T-cell (primary cell): ENCODE results near the gene ZNF768. TPM values are rescaled to one million over a fixed set of nuclear protein-coding genes. Genes with fewer than 3 reads are reported as not detected.

Source experiments
- ATAC-seq, 4 experiments: fragments of 200-7000 bp in 3 of 4; fragments of 150-1000 bp in 1 of 4; cut with Tn5 transposase; replicated peaks in 1 of 4; 1 replicate in 3 of 4; 2 replicates in 1 of 4; pipeline ENCODE4 v1.10.0; 2021; ENCODE audit warnings: moderate library complexity in 3 of 4, mild to moderate bottlenecking in 2 of 4, moderate number of reproducible peaks in 1 of 4
- CTCF ChIA-PET, 2 donors: fragments of 300-600 bp; sonication (Branson Sonifier 250); formaldehyde crosslinking; loops; one replicate each; lab custom pipeline; 2022; ENCODE audit warnings: antibody characterized with exemption in 2 of 2; lab: Charles Lee
- POLR2A ChIA-PET, 2 donors: fragments of 300-600 bp; sonication (Branson Sonifier 250); formaldehyde crosslinking; loops; one replicate each; lab custom pipeline; 2022; ENCODE audit warnings: antibody characterized with exemption in 2 of 2; lab: Charles Lee
- DNase-seq, 35 experiments: peaks; one replicate each; pipeline versions ENCODE4 v3.0.0 to v3.0.0-alpha.2; 2013 to 2023
- H3K27ac ChIP-seq: one replicate; pipeline ENCODE4 v1.5.1; 2013; ENCODE audit warnings: low read length
- H3K27me3 ChIP-seq, 2 experiments: replicated peaks in 1 of 2; 1 replicate in 1 of 2; 2 replicates in 1 of 2; pipeline versions ENCODE4 v1.6.1 to v1.7.0; 2013; ENCODE audit warnings: low read length in 1 of 2, mixed read lengths in 1 of 2; ENCODE audit not compliant: control insufficient read depth in 2 of 2, insufficient read depth in 2 of 2; ENCODE audit errors: extremely low read depth in 1 of 2
- H3K36me3 ChIP-seq, 2 donors: 1 replicate in 1 of 2; 2 replicates in 1 of 2; pipeline versions ENCODE4 v1.6.1 to v1.7.0; 2013; ENCODE audit warnings: low read length in 1 of 2; ENCODE audit not compliant: control insufficient read depth in 2 of 2, insufficient read depth in 1 of 2; ENCODE audit errors: extremely low read depth in 1 of 2
- H3K4me1 ChIP-seq, 2 experiments: 1 replicate in 1 of 2; 2 replicates in 1 of 2; pipeline versions ENCODE4 v1.6.1 to v1.7.0; 2013; ENCODE audit warnings: low read length in 2 of 2, mixed read lengths in 1 of 2; ENCODE audit not compliant: insufficient read depth in 2 of 2, control insufficient read depth in 1 of 2; ENCODE audit errors: extremely low read depth in 1 of 2
- H3K4me3 ChIP-seq, 2 donors: 1 replicate in 1 of 2; 2 replicates in 1 of 2; pipeline versions ENCODE4 v1.5.1 to v1.7.0; 2013; ENCODE audit warnings: mild to moderate bottlenecking in 2 of 2, low read length in 1 of 2, moderate library complexity in 1 of 2; ENCODE audit not compliant: control insufficient read depth in 1 of 2; ENCODE audit errors: extremely low read depth in 1 of 2
- H3K9me3 ChIP-seq: 2 replicates; pipeline ENCODE4 v1.7.0; 2013
- H3K27ac Mint-ChIP-seq, 2 donors: one replicate each; pipeline ENCODE4 v1.8.0; 2020 to 2021; ENCODE audit warnings: mild to moderate bottlenecking in 2 of 2, mixed read lengths in 2 of 2
- H3K27me3 Mint-ChIP-seq, 2 donors: one replicate each; pipeline ENCODE4 v1.8.0; 2021 to 2022; ENCODE audit warnings: mixed read lengths in 2 of 2
- H3K36me3 Mint-ChIP-seq: one replicate; pipeline ENCODE4 v1.8.0; 2021; ENCODE audit warnings: mixed read lengths
- H3K4me1 Mint-ChIP-seq, 3 donors: one replicate each; pipeline ENCODE4 v1.8.0; 2020 to 2022; ENCODE audit warnings: mixed read lengths in 3 of 3, mild to moderate bottlenecking in 1 of 3
- H3K4me3 Mint-ChIP-seq, 3 donors: one replicate each; pipeline ENCODE4 v1.8.0; 2020 to 2022; ENCODE audit warnings: mild to moderate bottlenecking in 3 of 3, mixed read lengths in 3 of 3, moderate library complexity in 3 of 3
- H3K9me3 Mint-ChIP-seq, 3 donors: one replicate each; pipeline ENCODE4 v1.8.0; 2020 to 2022; ENCODE audit warnings: mixed read lengths in 3 of 3
- WGBS: methylation state at CpG from one replicate; pipeline ENCODE4 v1.1.5; 2013; ENCODE audit warnings: missing lambda C conversion rate; ENCODE audit not compliant: insufficient coverage; 5-methylcytosine and 5-hydroxymethylcytosine counted together
- total RNA-seq, 35 experiments: library from RNA in 6 of 35; stranded (reverse) in 6 of 35; fragments of 120-200 nt in 1 of 35; gene quantifications; one replicate each; pipeline versions ENCODE4 v1.2.1 to v1.2.4 and lab custom pipeline; 2013 to 2026

Gene ZNF768
- total RNA-seq, 5 donors from 2014 or later (not counting 1 experiment from before 2014, with no cell fraction given): 5.0 to 8.3 (median 7.2) TPM

- ChIA-PET POLR2A (no interaction called here), CTCF (no interaction called here)
- H3K27me3 ChIP-seq: no peaks in the 10 kb centered on the region
- ATAC-seq (no peak), DNase-seq (no peak)
- peaks cover 21 to 73% of the 10 kb centered on the region in 2 experiments for H3K4me1 ChIP-seq
- no peaks in the 10 kb centered on the region for H3K27me3 Mint-ChIP-seq
- peak overlapping the region; percentile 80 for H3K27ac ChIP-seq
- peaks cover 16% of the 10 kb centered on the region for H3K36me3 Mint-ChIP-seq
- H3K4me3 ChIP-seq: no peak overlapping the region
- no peaks in the 10 kb centered on the region for H3K9me3 ChIP-seq
- peak overlapping the region in 1 of 3 donors; percentile 19 for H3K4me3 Mint-ChIP-seq
- peaks cover 55 to 72% (median 55%) of the 10 kb centered on the region in 3 donors for H3K4me1 Mint-ChIP-seq
- H3K27ac Mint-ChIP-seq: peak overlapping the region; percentile 94 to 97
- no CpG with 5 or more reads among the region's 2 CpGs for WGBS
- H3K9me3 Mint-ChIP-seq: no peaks in the 10 kb centered on the region
- H3K36me3 ChIP-seq: peaks cover 3 to 29% of the 10 kb centered on the region in 2 donors
Observed at GRCh38 chr16:30553393-30553899, 27.1 kb upstream of the ZNF768 start.

DNA sequence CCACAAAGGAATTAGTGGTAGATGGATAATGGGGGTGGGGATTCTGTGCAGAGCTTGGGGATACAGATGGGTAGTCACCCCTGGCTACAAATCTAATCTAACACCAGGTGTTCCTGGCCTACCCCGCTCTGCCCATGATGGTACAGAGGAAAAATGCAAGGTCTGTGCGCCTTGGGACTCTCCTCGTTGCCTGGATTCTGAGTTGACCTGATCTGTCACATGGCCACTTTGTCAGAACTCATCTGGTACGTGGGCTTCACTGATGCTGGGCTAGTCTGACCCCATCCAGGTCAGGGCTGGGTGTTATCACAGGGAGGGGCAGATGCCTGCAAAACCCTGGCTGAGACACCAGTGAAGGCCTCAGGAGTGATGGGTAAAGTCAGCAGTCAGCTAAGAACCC lies 26.6 kb upstream of the ZNF768 start:
- H3K4me1 ChIP-seq: peaks cover 21 to 72% of the 10 kb centered on the region in 2 experiments
- no peaks in the 10 kb centered on the region for H3K9me3 ChIP-seq
- H3K36me3 Mint-ChIP-seq: peaks cover 16% of the 10 kb centered on the region
- H3K27ac ChIP-seq: peak overlapping the region; percentile 80
- peak overlapping the region; percentile 94 to 97 for H3K27ac Mint-ChIP-seq
- ChIA-PET CTCF (no interaction called here), POLR2A (interaction anchor here in 1 of 2 donors (0.7 kb wide), 1 partner anchor 42 kb away, joined by 7 read pairs; no protein-coding TSS in a partner anchor)
- DNase-seq: no peak
- 94% methylated on average over 4 of the region's 4 CpGs for WGBS
- no peaks in the 10 kb centered on the region for H3K27me3 Mint-ChIP-seq
- H3K4me1 Mint-ChIP-seq: peaks cover 57 to 73% (median 60%) of the 10 kb centered on the region in 3 donors
- no peaks in the 10 kb centered on the region for H3K27me3 ChIP-seq
- no peaks in the 10 kb centered on the region for H3K9me3 Mint-ChIP-seq
- no peak overlapping the region for H3K4me3 ChIP-seq
- no peak for ATAC-seq
- peak overlapping the region in 1 of 3 donors; percentile 76 for H3K4me3 Mint-ChIP-seq
- H3K36me3 ChIP-seq: peaks cover 3 to 29% of the 10 kb centered on the region in 2 donors

- H3K9me3 Mint-ChIP-seq: no peaks in the 10 kb centered on the region
- POLR2A ChIA-PET: interaction anchor here (0.5 to 1.0 kb wide), 13 partner anchors 16 to 213 kb away, joined by 3 to 10 read pairs (median 5); partner anchors contain the start of genes DCTPP1 (in 1 of the 2), ITGAL (in 1 of the 2), ZNF688 (in 1 of the 2) and ZNF747 (in 1 of the 2)
- H3K4me3 Mint-ChIP-seq: peak overlapping the region; percentile 52 to 76 (median 68)
- peaks cover 21 to 62% of the 10 kb centered on the region in 2 experiments for H3K4me1 ChIP-seq
- 7% methylated on average over 3 of the region's 3 CpGs for whole genome bisulfite sequencing
- peak overlapping the region in 1 of 2 donors; percentile 15 for H3K4me3 ChIP-seq
- H3K4me1 Mint-ChIP-seq: peaks cover 59 to 67% (median 63%) of the 10 kb centered on the region in 3 donors
- peak overlapping the region; percentile 94 to 97 for H3K27ac Mint-ChIP-seq
- no peaks in the 10 kb centered on the region for H3K9me3 ChIP-seq
- H3K36me3 Mint-ChIP-seq: peaks cover 16% of the 10 kb centered on the region
- DNase-seq: peak in 34 of 35 experiments; percentile 28 to 85 (median 58)
- H3K27ac ChIP-seq: peak overlapping the region; percentile 80
- no peaks in the 10 kb centered on the region for H3K27me3 ChIP-seq
- ATAC-seq: peak; percentile 85 to 92 (median 88)
- peaks cover 3 to 29% of the 10 kb centered on the region in 2 donors for H3K36me3 ChIP-seq
- CTCF ChIA-PET: interaction anchor here (0.6 to 1.1 kb wide), 8 partner anchors 17 to 1348 kb away, joined by 3 to 22 read pairs (median 4); partner anchors contain the start of genes DCTPP1 (in 1 of the 2), ZNF48 (in 1 of the 2) and ZNF747 (in 1 of the 2)
- no peaks in the 10 kb centered on the region for H3K27me3 Mint-ChIP-seq
Observed at GRCh38 chr16:30551781-30552180, 25.4 kb upstream of the ZNF768 start.

DNA sequence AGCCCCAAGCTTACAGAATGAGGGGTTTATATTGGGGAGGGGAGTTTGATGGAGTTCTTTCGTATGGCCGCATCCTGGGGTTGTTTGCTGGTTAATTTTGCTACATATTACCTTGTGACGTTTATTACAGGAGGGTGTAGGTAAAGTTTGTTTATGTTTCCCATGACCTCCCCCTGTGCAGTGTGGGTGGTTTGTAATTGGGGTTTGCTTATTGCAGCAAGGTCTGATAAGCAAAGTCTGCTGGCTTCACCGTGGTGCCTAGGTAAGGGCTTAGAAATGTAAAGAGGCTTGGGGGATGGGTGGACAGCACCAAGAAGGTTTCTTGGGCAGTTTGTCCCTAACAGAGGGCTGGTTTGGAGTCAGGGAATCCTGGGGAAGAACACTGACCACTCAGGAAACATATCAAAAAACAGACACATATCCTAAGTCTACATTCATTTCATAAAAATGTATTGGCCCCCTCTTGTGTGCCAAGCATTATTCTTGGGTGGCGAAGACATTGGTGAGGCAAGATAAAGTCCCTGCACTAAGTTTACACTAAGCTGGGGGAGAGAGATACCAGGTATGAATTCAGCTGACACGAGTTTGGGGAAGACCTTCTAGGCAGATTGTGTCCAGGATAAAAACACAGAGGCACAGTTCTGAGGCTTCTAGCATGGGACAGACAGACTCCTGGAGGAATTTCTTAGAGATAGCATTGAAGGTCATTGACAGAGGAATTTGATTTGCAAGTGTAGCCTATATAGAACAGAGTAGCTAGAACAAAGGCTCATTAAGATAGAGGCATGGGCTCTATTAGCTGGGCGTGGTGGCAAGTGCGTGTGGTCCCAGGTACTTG lies 22.3 kb upstream of the ZNF768 start:
- peak overlapping the region; percentile 26 to 75 for H3K27ac Mint-ChIP-seq
- POLR2A ChIA-PET: no interaction called here

DNA sequence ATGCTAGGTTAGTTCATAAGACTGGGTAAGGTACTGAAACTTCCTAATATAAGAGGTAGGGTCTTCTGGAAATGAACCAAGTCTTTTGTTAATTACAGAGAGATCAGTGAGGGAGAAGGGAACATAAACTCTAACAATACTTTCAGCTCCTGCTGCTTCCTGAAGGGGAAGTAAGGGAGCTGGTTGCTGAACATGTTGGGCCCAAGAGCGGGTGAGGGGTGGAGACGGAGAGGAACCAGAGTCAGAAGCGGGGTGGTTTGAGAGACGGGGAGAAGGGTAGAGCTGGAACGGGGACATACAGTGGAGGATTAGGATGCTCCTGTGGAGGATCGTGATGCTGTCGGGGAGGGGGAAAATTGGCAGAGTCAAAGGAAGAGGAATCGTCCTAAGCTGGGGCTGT lies 19.7 kb upstream of the ZNF768 start:
- ATAC-seq: no peak
- Mint-ChIP-seq H3K9me3 (no peaks in the 10 kb centered on the region), H3K27ac (no peak overlapping the region), H3K27me3 (no peaks in the 10 kb centered on the region), H3K36me3 (no peaks in the 10 kb centered on the region), H3K4me1 (peaks cover 20 to 29% (median 22%) of the 10 kb centered on the region in 3 donors), H3K4me3 (no peak overlapping the region)
- Histone ChIP-seq H3K4me1 (peaks cover 2 to 8% of the 10 kb centered on the region in 2 experiments), H3K27ac (no peak overlapping the region), H3K36me3 (no peaks in the 10 kb centered on the region), H3K9me3 (no peaks in the 10 kb centered on the region), H3K27me3 (no peaks in the 10 kb centered on the region), H3K4me3 (no peak overlapping the region)
- CTCF ChIA-PET: no interaction called here
- POLR2A ChIA-PET: no interaction called here
- 92% methylated on average over 7 of the region's 8 CpGs for WGBS
- DNase-seq: no peak

More for the DNA sequence above, 22.3 kb upstream of the ZNF768 start:
- DNase-seq (no peak), ATAC-seq (no peak)
- Mint-ChIP-seq H3K27me3 (no peaks in the 10 kb centered on the region), H3K36me3 (peaks cover 2% of the 10 kb centered on the region), H3K4me3 (no peak overlapping the region), H3K9me3 (no peaks in the 10 kb centered on the region), H3K4me1 (peaks cover 45 to 54% (median 46%) of the 10 kb centered on the region in 3 donors)
- H3K27me3 ChIP-seq: no peaks in the 10 kb centered on the region
- peaks cover 19 to 33% of the 10 kb centered on the region in 2 experiments for H3K4me1 ChIP-seq
- no peak overlapping the region for H3K4me3 ChIP-seq
- peaks cover 0 to 3% of the 10 kb centered on the region in 2 donors for H3K36me3 ChIP-seq
- H3K27ac ChIP-seq: no peak overlapping the region
- H3K9me3 ChIP-seq: no peaks in the 10 kb centered on the region
- CTCF ChIA-PET: no interaction called here
- 78% methylated on average over 4 of the region's 8 CpGs for WGBS

DNA sequence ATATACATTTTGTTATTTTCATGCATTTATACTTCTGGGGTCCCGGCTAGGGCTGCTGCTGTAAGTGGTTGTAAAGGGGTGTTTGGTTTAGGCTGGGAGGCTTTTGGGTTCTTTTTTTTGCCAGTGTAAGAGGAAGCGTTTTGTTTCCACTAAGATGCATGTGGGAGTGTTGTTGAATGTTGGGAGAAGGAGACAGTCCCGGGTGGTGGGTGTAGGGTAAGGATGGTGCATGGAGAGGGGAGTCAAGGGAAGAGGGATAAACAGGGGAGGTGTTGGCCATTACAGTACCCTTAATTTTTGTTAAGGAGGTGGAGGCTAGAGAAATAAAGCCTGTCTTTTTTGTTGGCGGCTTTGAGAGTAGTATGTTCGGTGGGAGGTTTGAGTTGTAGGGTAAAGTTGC lies 16.7 kb upstream of the ZNF768 start:
- H3K9me3 Mint-ChIP-seq: no peaks in the 10 kb centered on the region
- no peak overlapping the region for H3K4me3 ChIP-seq
- no peaks in the 10 kb centered on the region for H3K36me3 ChIP-seq
- no peaks in the 10 kb centered on the region for H3K27me3 ChIP-seq
- H3K27ac ChIP-seq: no peak overlapping the region
- POLR2A ChIA-PET: no interaction called here
- no peaks in the 10 kb centered on the region for H3K4me1 ChIP-seq
- no peaks in the 10 kb centered on the region for H3K36me3 Mint-ChIP-seq
- H3K4me3 Mint-ChIP-seq: no peak overlapping the region
- DNase-seq (no peak), ATAC-seq (no peak)
- H3K27me3 Mint-ChIP-seq: no peaks in the 10 kb centered on the region
- H3K27ac Mint-ChIP-seq: no peak overlapping the region
- H3K4me1 Mint-ChIP-seq: peaks cover 0 to 15% (median 5%) of the 10 kb centered on the region in 3 donors
- CTCF ChIA-PET: no interaction called here
- H3K9me3 ChIP-seq: no peaks in the 10 kb centered on the region
- 98% methylated on average over 5 of the region's 5 CpGs for WGBS
